HCT116 (cell line): Measurements from ENCODE around the gene AVP. TPM values are rescaled to one million over a fixed set of nuclear protein-coding genes. Genes with fewer than 3 reads are reported as not detected.

Source experiments
- ATAC-seq: fragments of 200-7000 bp; cut with Tn5 transposase; 2 replicates; pipeline ENCODE4 v1.9.1; 2020; ENCODE audit warnings: mild to moderate bottlenecking, moderate library complexity
- BruUV-seq: library from RNA; stranded (reverse); fragments of 400-500 nt; replicated peaks from 2 replicates; lab custom pipeline; 2021; lab: Mats Ljungman, UMichigan
- CTCF ChIA-PET: fragments of 300-600 bp; sonication (Branson Sonifier 250); formaldehyde crosslinking; loops from one replicate; lab custom pipeline; 2021; ENCODE audit warnings: antibody characterized with exemption; lab: Charles Lee
- POLR2A ChIA-PET: fragments of 300-600, 350-600 bp; sonication (Branson Sonifier 250); formaldehyde crosslinking; loops from one replicate; lab custom pipeline; 2021; ENCODE audit warnings: antibody characterized with exemption; lab: Charles Lee
- RAD21 ChIA-PET, 2 experiments: fragments of 300-600 bp; sonication (Branson Sonifier 250); formaldehyde crosslinking; loops; one replicate each; lab custom pipeline; 2023; ENCODE audit warnings: low total read pairs in 2 of 2; ENCODE audit not compliant: uncharacterized antibody in 2 of 2, unreplicated experiment in 2 of 2, low non-redundant PET in 1 of 2; lab: Charles Lee
- DNase-seq: peaks from one replicate; pipeline ENCODE4 v3.0.0-alpha.2; 2010; ENCODE audit warnings: low read depth, low spot score
- H2AFZ ChIP-seq: fragments of 200-600 bp; shearing (Covaris generic), sonication (generic); 2 replicates; pipeline ENCODE4 v1.6.1; 2017; ENCODE audit warnings: low read depth, mixed run types, mixed read lengths, antibody characterized with exemption, low read length; ENCODE audit not compliant: poor library complexity, severe bottlenecking
- H3K27ac ChIP-seq: 2 replicates; pipeline ENCODE4 v1.5.1; 2012; ENCODE audit warnings: low read depth, low read length
- H3K27me3 ChIP-seq: fragments of 200-600 bp; sonication (generic); 2 replicates; pipeline ENCODE4 v1.6.1; 2016; ENCODE audit warnings: mixed run types, low read length, mixed read lengths; ENCODE audit not compliant: insufficient read depth
- H3K36me3 ChIP-seq, 2 experiments: fragments of 200-500 bp in 1 of 2; fragments of 200-600 bp in 1 of 2; sonication (Bioruptor generic) in 1 of 2; sonication (generic) in 1 of 2; 2 replicates each; pipeline versions ENCODE4 v1.5.1 to v1.6.1; 2014 to 2016; ENCODE audit warnings: low read length in 2 of 2, inconsistent platforms in 1 of 2, mixed read lengths in 1 of 2, mixed run types in 1 of 2; ENCODE audit not compliant: insufficient read depth in 2 of 2, control insufficient read depth in 1 of 2
- H3K4me1 ChIP-seq, 2 experiments: fragments of 200-600 bp in 1 of 2; sonication (generic) in 1 of 2; 2 replicates each; pipeline versions ENCODE4 v1.5.1 to v1.6.1; 2012 to 2017; ENCODE audit warnings: low read length in 2 of 2, inconsistent platforms in 1 of 2, mild to moderate bottlenecking in 1 of 2, mixed read lengths in 1 of 2, mixed run types in 1 of 2, moderate library complexity in 1 of 2; ENCODE audit not compliant: insufficient read depth in 2 of 2, control insufficient read depth in 1 of 2
- H3K4me2 ChIP-seq: fragments of 200-600 bp; sonication (generic); 2 replicates; pipeline ENCODE4 v1.6.1; 2017; ENCODE audit warnings: mixed run types, low read length, mixed read lengths
- H3K4me3 ChIP-seq, 2 experiments: fragments of 200-600 bp in 1 of 2; sonication (generic) in 1 of 2; replicated peaks in 1 of 2; 2 replicates each; pipeline ENCODE4 v1.5.1; 2011 to 2016; ENCODE audit warnings: low read length in 2 of 2, control low read depth in 1 of 2, low read depth in 1 of 2, mild to moderate bottlenecking in 1 of 2, mixed read lengths in 1 of 2, mixed run types in 1 of 2
- H3K79me2 ChIP-seq: fragments of 200-600 bp; sonication (generic); 2 replicates; pipeline ENCODE4 v1.6.1; 2017; ENCODE audit warnings: mild to moderate bottlenecking, mixed run types, low read length, moderate library complexity, mixed read lengths; ENCODE audit not compliant: insufficient read depth
- H3K9ac ChIP-seq: fragments of 200-600 bp; sonication (generic); 2 replicates; pipeline ENCODE4 v1.6.1; 2016; ENCODE audit warnings: low read length, mixed read lengths
- H3K9me2 ChIP-seq: fragments of 200-600 bp; sonication (generic), shearing (Covaris generic); 2 replicates; pipeline ENCODE4 v1.6.1; 2017; ENCODE audit warnings: mixed run types, mild to moderate bottlenecking, moderate library complexity; ENCODE audit not compliant: insufficient read depth
- H3K9me3 ChIP-seq, 2 experiments: fragments of 200-500 bp in 1 of 2; fragments of 200-600 bp in 1 of 2; sonication (Bioruptor generic) in 1 of 2; sonication (generic) in 1 of 2; 2 replicates each; pipeline ENCODE4 v1.6.1; 2014 to 2017; ENCODE audit warnings: low read length in 2 of 2, mixed read lengths in 2 of 2, inconsistent platforms in 1 of 2, low read depth in 1 of 2, mild to moderate bottlenecking in 1 of 2, mixed run types in 1 of 2, moderate library complexity in 1 of 2; ENCODE audit not compliant: control insufficient read depth in 1 of 2, insufficient read depth in 1 of 2
- H4K20me1 ChIP-seq: fragments of 200-600 bp; sonication (generic), shearing (Covaris generic); 2 replicates; pipeline ENCODE4 v1.6.1; 2017; ENCODE audit warnings: mixed run types, mild to moderate bottlenecking, moderate library complexity; ENCODE audit not compliant: insufficient read depth
- ATF3 ChIP-seq: IDR thresholded peaks from 2 replicates; pipeline ENCODE4 v1.6.1; 2012
- CTCF ChIP-seq, 3 experiments: fragments of 200-600 bp in 1 of 3; sonication (generic) in 1 of 3; IDR thresholded peaks in 2 of 3; conservative IDR thresholded peaks in 1 of 3; 2 replicates each; pipeline ENCODE4 v1.5.1; 2012 to 2017; ENCODE audit warnings: low read depth in 2 of 3, low read length in 2 of 3, antibody characterized with exemption in 1 of 3, borderline replicate concordance in 1 of 3, control low read depth in 1 of 3, mild to moderate bottlenecking in 1 of 3, mixed read lengths in 1 of 3, mixed run types in 1 of 3, moderate library complexity in 1 of 3; ENCODE audit not compliant: insufficient read depth in 1 of 3
- EGR1 ChIP-seq: IDR thresholded peaks from 2 replicates; pipeline ENCODE4 v1.6.1; 2012; ENCODE audit warnings: low read depth
- EZH2 ChIP-seq: fragments of 200-600 bp; sonication (generic); IDR thresholded peaks from 2 replicates; pipeline ENCODE4 v1.6.1; 2017; ENCODE audit warnings: antibody characterized with exemption, mixed run types
- EZH2phosphoT487 ChIP-seq: fragments of 200-600 bp; IDR thresholded peaks from 2 replicates; pipeline ENCODE4 v1.6.1; 2018; ENCODE audit warnings: antibody characterized with exemption, borderline replicate concordance
- POLR2A ChIP-seq: IDR thresholded peaks from 2 replicates; pipeline ENCODE4 v1.7.0; 2011; ENCODE audit warnings: borderline replicate concordance; ENCODE audit not compliant: insufficient read depth, insufficient read length; ENCODE audit errors: extremely low read depth
- POLR2AphosphoS5 ChIP-seq: IDR thresholded peaks from 2 replicates; pipeline ENCODE4 v1.6.1; 2011; ENCODE audit warnings: mild to moderate bottlenecking, low read depth, low read length, moderate library complexity
- RAD21 ChIP-seq: IDR thresholded peaks from 2 replicates; pipeline ENCODE4 v1.6.1; 2012; ENCODE audit warnings: low read depth, mild to moderate bottlenecking
- REST ChIP-seq: IDR thresholded peaks from 2 replicates; pipeline ENCODE4 v1.6.1; 2012; ENCODE audit warnings: low read depth
- SP1 ChIP-seq: IDR thresholded peaks from 2 replicates; pipeline ENCODE4 v1.6.1; 2012; ENCODE audit warnings: low read depth
- SRF ChIP-seq: IDR thresholded peaks from 2 replicates; pipeline ENCODE4 v1.6.1; 2012; ENCODE audit warnings: low read depth
- ZBTB33 ChIP-seq: IDR thresholded peaks from 2 replicates; pipeline ENCODE4 v1.6.1; 2011; ENCODE audit warnings: mild to moderate bottlenecking, low read length, moderate library complexity; ENCODE audit not compliant: insufficient replicate concordance; ENCODE audit errors: extremely low read depth
- ZNF274 ChIP-seq: fragments of 200-500 bp; sonication (Bioruptor generic); IDR thresholded peaks from 2 replicates; pipeline ENCODE4 v1.6.1; 2014; ENCODE audit warnings: mild to moderate bottlenecking, low read depth, low read length, inconsistent platforms
- intact Hi-C: fragments of 100-400 bp; cut with micrococcal nuclease; formaldehyde crosslinking; loops from 2 replicates; pipeline ENCODE4 v1.10.0; 2022
- total RNA-seq: library from RNA; stranded (reverse); gene quantifications from one replicate; pipeline ENCODE4 v1.2.1, GENCODE V29; 2021; ENCODE audit not compliant: unreplicated experiment

Gene AVP
- total RNA-seq, 1 experiment from 2014 or later = not detected

- TF ChIP-seq CTCF (IDR thresholded peaks at IDR 0.05 in 2 of 3, conservative IDR thresholded peaks at IDR 0.05 in 1 of 3; ENCODE audit: borderline replicate concordance in 1 of 3, insufficient read depth in 1 of 3, low read depth in 2 of 3, low read length in 2 of 3) = no peak
- TF ChIP-seq SRF = no peak
- TF ChIP-seq EGR1 = no peak
- TF ChIP-seq EZH2phosphoT487 = no peak
- TF ChIP-seq REST = no peak
- no peak for TF ChIP-seq RAD21
- no peak for TF ChIP-seq POLR2AphosphoS5
Measured at GRCh38 chr20:3121271-3121911, 36.9 kb upstream of the AVP start (continued).

- ATAC-seq = no peak
- Histone ChIP-seq H4K20me1 (no peaks in the 10 kb centered on the region), H2AFZ (no peak overlapping the region), H3K4me2 (no peak overlapping the region), H3K27me3 (no peaks in the 10 kb centered on the region), H3K36me3 (peaks cover 7 to 16% of the 10 kb centered on the region in 2 experiments; a peak in 3 of 4 replicates), H3K27ac (no peak overlapping the region), H3K9ac (no peak overlapping the region), H3K9me3 (no peaks in the 10 kb centered on the region), H3K4me3 (no peak overlapping the region), H3K4me1 (peaks cover 0 to 8% of the 10 kb centered on the region in 2 experiments; a peak in 1 of 4 replicates), H3K79me2 (peaks cover 8% of the 10 kb centered on the region), H3K9me2 (no peaks in the 10 kb centered on the region)
- ChIA-PET CTCF (no interaction called here), RAD21 (no interaction called here), POLR2A (no interaction called here)
- intact Hi-C loops = loop anchor here (5.0 kb wide), 1 partner anchor 158 kb away; no protein-coding TSS in a partner anchor
- BruUV-seq = no TSS peak
- DNase-seq = no peak
- no peak for TF ChIP-seq SRF
- TF ChIP-seq POLR2AphosphoS5 = no peak
- no peak for TF ChIP-seq SP1
- TF ChIP-seq ZBTB33 = no peak
- TF ChIP-seq CTCF (IDR thresholded peaks at IDR 0.05 in 2 of 3, conservative IDR thresholded peaks at IDR 0.05 in 1 of 3; ENCODE audit: borderline replicate concordance in 1 of 3, insufficient read depth in 1 of 3, low read depth in 2 of 3, low read length in 2 of 3) = no peak
- no peak for TF ChIP-seq ZNF274
- no peak for TF ChIP-seq EZH2
- no peak for TF ChIP-seq RAD21
- TF ChIP-seq ATF3 = no peak
- TF ChIP-seq POLR2A = no peak
Measured at GRCh38 chr20:3119044-3119443, 34.5 kb upstream of the AVP start.
